Right hindlimb (tissue), 1 donor: ENCODE measurements around the gene BMP7.

ENCODE experiments used
- DNase-seq: peaks from one replicate; pipeline ENCODE4 v3.0.0-alpha.2; 2018

The BMP7 gene

GRCh38 chr20:57139342-57140093, 126.9 kb downstream of the BMP7 start:
- DNase-seq, result no peak

GRCh38 chr20:57138198-57138995, 128.0 kb downstream of the BMP7 start:
- DNase-seq, result no peak

GRCh38 chr20:57137676-57138075, 128.8 kb downstream of the BMP7 start:
- no peak for DNase-seq

- DNase-seq, result no peak
Measured at GRCh38 chr20:57136734-57137133, 129.7 kb downstream of the BMP7 start.

GRCh38 chr20:57135875-57136274, 130.6 kb downstream of the BMP7 start:
- DNase-seq, result no peak

GRCh38 chr20:57134804-57135203, 131.6 kb downstream of the BMP7 start:
- no peak for DNase-seq

- no peak for DNase-seq
Measured at GRCh38 chr20:57133926-57134650, 132.4 kb downstream of the BMP7 start.

GRCh38 chr20:57131601-57132391, 134.6 kb downstream of the BMP7 start:
- no peak for DNase-seq

- DNase-seq, result no peak
Measured at GRCh38 chr20:57131077-57131476, 135.4 kb downstream of the BMP7 start.

- no peak for DNase-seq
Measured at GRCh38 chr20:57130160-57130772, 136.2 kb downstream of the BMP7 start.

GRCh38 chr20:57129303-57129702, 137.1 kb downstream of the BMP7 start:
- no peak for DNase-seq

GRCh38 chr20:57128044-57128757, 138.2 kb downstream of the BMP7 start:
- DNase-seq, result no peak

GRCh38 chr20:57126481-57127092, 139.9 kb downstream of the BMP7 start:
- no peak for DNase-seq

- no peak for DNase-seq
Measured at GRCh38 chr20:57124800-57125517, 141.5 kb downstream of the BMP7 start.

- no peak for DNase-seq
Measured at GRCh38 chr20:57124366-57124765, 142.1 kb downstream of the BMP7 start.

GRCh38 chr20:57123504-57123903, 142.9 kb downstream of the BMP7 start:
- DNase-seq, result no peak

- no peak for DNase-seq
Measured at GRCh38 chr20:57122536-57123489, 143.6 kb downstream of the BMP7 start.

- DNase-seq, result no peak
Measured at GRCh38 chr20:57118964-57119363, 147.5 kb downstream of the BMP7 start.
